Measurements from ENCODE around the gene ZNF521.

Gene ZNF521

DNA sequence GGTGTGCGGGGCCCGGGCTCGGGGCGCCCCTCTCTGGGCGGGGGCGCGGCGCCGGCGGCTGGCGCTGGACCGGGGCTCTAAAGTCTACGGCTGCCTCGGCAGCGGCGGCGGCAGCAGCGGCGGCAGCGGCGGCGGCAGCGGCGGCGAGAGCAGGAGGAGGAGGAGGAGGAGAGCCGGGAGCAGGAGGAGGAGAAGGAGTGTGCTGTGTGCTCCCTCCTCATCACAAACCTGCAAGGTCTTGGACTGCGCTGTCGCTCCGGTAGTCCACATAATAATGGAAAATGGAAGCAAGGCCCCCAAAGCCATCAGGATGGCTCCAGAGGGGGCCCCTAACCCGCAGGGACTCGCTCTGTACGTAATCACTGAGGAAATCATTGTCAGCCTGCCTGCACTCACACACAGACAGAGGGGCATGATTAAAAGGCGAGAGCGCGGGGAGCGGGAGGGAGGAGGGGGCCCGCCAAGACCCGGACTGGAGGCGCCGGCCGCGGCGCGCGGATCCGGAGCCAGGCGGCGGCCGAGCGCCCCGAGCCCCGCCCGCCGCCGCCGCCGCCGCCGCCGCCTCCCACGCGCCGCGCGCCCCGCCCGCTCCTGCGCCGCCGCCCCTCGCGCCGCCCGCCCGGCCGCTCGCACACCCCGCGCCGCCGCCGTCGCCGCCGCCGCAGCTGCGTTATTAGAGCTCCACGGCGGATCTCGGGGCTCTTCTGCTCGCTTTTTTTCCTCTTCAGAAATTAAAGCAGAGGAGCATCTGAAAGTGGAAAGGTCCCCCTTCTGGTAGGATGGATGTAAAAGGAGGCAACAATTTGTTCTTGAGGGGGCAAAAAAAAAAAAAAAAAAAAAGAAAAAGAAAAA is at the start of gene ZNF521:
TSS of gene ZNF521 (minus strand) at position 390 of the 852 bp plus-strand sequence. CDS start 1,220 bp downstream, outside the sequence.
- DNase-seq (ENCODE audit: low read depth in 2 of 2), result peak; percentile 87 to 88

DNA sequence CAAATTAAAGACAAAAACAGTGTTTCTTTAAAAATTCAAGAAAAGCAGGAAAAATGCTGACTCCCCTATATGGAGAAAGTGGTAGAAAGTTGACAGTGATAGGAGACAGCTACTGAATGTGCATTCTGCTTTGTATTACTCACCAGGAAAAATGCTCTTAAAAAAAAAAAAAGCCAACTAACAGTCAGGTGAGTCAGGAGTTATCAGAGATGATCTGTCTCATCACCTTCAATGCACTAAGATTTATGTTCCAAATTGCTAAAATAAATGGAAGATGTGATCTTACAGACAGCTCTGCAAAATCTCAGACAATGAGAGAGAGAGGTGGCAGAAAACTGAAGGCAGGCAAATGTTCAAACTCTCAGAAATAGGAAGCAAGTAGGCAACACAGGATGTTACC is 47.6 kb upstream of the ZNF521 start:
- DNase-seq (ENCODE audit: low read depth in 2 of 2), result peak; percentile 25 to 52

DNA sequence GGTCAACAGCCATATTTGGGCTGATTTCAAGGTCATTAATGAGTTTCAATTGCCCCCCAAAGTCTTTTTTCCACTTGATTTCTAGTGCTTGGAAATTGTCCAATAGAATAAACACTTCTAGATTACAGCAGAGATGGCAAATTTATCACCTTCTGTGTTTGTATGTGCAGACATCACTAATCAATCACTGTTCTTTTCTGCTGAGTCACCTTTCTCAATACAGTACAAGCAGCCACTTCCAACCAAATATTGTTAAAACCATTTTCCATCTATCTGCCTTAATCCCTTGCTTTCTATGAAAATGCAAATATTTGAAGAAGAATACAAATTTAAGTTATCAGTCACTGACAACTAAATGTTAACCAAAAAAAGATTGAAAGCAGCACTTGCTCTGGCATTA is 40.2 kb upstream of the ZNF521 start:
- no peak for DNase-seq (ENCODE audit: low read depth in 2 of 2)

DNA sequence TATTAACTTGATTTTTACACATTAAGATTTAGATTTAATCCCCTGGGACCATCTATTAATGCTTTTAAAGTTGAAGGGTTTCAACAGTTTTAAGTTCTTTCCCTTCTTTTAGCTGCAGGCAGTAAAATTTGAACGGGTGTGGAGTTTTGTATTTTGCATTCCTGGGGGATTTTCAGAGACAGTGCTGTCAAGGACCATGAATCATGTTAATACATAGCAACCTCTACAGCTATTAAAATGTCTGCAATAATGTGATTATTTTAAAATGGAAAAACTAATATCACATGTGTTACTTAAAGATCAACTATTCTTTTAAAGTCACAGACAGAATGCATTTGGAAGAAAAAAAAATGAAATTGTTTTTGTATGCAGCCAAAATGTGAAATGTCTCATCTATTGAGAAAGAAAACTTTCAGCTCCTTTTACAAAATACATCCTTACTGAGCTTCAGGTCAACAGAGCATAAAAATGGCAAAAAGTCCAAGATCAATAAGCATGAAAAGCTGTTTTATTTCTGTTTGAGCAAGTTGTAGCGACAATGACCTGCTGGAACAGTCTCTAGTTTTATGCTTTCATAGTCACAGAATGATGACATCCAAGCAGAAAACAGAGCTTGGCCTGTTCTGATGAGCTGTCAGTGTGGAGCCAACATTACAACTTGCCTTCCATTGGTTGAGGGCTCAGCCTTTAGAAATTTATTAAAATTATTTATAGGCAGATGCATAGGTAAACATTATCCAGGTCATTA is 21.6 kb upstream of the ZNF521 start:
- peak in 1 of 2 experiments; percentile 13 for DNase-seq (ENCODE audit: low read depth in 2 of 2)

DNA sequence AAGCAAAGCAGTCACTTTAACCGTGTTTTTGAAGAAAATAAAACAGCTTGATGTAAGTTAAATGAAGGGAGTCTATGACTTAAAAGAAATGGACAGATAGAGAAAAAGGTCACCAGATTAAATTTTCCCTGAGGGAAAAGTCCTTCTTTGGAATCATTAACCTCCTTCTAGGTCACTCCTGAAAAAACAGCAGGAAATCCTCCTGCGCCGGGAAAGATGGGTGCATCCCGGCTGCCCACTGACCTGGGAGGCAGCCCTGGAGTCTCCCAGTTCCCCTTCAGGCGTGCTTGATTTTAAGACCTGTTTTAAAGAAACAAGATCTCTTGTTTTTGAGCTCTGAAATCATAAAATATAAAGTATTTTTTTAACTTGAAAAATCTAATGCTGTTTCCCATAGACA is 18.4 kb upstream of the ZNF521 start:
- no peak for DNase-seq (ENCODE audit: low read depth in 2 of 2)

DNA sequence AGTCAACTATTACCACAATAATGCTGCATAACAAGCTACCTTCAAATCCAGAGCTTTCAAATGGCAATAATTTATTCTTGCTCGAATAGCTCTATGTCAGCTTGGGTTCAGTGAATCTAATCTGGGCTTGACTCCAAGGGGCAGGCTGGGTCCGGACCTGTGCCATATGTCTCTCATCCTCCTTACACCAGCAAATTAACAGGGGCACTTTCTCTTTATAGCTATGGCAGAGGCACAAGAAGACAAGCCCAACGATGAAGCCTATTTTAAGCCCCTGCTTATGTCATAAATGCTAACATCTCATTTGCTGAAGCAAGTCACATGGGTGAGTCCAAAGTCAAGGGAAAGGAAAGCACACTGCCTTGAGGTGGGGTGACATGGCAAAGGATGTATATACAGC is 13.3 kb upstream of the ZNF521 start:
- DNase-seq (ENCODE audit: low read depth in 2 of 2), result no peak

DNA sequence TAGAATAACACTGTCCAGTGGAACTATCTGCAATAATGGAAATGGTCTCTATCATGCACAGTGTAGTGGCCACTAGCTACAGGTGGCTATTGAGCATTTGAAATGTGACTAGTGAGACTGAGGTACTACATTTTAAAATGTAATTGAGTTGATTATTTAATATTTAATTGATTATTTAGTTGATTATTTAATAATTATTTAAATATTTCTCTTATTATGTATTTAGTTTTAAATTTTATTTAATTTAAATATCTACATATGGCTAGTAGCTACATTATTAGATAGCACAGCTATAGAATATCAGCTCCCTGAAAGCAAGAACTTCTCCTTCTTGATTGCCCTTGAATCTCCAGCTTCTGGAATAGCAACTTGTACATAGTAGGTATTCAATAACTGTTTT is 12.8 kb upstream of the ZNF521 start:
- DNase-seq (ENCODE audit: low read depth in 2 of 2), result no peak

DNA sequence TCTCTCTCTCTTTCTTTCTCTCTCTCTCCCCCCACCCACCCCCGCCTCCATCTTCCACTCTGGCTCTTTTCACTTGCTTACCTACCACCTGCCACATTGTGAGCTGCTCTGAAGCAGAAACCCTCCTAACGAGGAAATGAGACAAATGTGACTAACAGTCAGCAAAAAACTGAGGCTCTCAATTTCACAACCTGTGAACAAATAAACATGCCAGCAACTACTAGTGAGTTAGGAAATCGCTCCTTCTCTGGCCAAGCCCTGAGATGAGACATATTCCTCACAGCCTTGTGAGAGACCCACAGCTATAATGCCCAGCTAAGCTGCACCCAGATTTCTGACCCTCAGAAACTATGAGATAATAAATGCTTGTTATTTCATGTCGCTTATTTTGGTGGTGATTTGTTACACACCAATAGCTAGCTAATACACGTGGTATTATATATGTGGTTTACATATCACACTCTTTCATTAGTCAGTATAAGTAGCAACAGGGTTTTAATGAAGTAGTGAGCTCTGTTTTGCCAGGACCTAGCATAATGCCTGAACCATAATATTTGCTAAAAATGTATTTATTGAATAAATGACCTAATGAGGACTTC is 8.4 kb upstream of the ZNF521 start:
- DNase-seq (ENCODE audit: low read depth in 2 of 2), result no peak

DNA sequence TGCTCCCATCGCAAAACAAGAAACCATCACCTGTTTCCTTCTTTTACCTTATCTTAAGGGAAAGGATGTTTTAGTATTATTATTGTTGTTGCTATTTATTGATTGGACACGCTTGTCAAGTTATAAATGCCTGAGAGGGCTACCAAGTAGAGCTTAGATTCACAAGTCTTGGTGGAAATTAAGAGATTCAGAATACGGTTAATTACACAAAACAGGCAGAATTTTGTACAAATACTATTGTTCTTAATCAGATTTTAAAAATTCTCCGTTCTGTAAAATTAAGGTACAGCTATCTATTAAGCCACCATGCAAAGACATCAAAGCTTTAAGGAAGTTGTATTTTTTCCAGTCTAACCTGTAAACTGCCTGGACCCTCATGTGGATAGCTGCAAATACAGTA is 1.1 kb upstream of the ZNF521 start:
- no peak for DNase-seq (ENCODE audit: low read depth in 2 of 2)

DNA sequence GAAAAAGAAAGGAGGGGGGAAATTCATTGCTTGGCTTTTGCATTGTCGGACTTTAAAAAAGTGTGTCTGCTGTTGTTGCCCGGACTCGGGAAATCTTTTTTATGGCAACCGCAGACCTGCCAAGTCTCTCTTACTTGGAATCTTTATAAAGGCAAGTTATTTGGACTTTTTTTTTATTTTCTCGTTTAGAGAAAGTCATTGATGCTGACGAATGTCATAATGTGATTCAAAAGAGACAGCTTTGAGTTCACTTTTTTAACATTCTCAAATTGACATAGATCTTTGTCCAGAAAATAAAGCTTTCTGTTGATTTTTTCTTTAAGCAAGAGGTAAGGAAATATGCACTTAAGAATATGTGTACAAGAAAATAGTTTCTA is 651 bp upstream of the ZNF521 start:
- no peak for DNase-seq (ENCODE audit: low read depth in 2 of 2)

DNA sequence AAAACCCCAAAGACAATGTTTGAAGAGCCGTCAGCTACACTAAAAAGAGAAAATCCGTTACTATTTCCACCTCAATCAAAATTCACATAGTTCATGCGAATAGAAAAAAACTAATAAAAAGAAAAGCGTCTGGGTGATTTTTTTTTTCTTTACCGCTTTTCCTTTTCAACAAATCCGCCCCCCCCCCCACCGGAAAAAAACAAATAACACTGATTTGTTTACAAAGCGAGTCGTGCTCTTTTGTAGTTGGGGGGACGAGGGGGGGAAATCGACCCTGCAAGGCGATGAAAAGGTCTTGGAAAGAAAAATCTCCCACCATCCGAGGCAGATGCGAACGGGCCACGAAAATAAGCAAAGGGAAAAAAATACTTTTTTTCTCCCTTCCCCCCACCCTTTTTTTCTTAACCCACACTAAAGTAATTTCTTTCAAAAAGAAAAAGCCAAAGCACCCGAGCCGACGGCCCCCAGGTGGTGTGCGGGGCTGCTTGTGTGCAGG is 638 bp downstream of the ZNF521 start:
- DNase-seq (ENCODE audit: low read depth in 2 of 2), result no peak

DNA sequence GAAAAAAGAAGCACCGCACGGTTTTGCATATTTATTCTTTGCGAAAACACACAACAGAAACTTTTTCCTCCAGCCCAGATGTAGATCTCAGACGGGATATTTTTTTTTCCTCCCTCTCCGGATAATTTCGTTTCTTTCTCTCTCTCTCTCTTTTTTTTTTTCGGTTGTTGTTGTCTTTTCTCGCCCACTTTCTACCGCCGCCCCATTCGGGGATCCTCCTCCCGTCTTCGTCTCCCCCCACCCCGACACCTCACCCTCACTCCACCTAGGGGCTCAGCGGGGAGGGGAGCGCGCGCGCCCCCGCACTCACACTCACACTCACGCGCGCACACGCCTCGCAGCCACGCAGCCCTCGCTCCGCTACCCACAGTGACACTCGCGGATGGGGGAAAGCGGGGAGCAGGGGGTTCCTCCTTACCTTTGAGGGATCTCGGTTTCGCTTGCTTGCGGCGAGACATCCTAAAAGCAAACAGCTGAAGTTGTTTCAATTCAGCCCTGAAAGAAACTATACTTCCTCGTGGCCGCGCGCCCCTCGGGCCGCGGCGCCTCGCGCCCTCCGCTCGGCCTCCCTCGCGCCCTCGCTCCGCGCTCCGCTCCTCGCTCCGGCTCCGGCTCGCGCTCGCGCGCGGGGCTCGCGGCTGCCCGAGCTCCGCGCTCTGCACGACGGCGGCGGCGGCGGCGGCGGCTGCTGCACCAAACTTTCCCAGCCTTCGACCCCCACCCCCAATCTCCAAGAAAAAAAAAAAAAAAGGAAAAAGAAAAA is 1.3 kb downstream of the ZNF521 start:
- no peak for DNase-seq (ENCODE audit: low read depth in 2 of 2)

DNA sequence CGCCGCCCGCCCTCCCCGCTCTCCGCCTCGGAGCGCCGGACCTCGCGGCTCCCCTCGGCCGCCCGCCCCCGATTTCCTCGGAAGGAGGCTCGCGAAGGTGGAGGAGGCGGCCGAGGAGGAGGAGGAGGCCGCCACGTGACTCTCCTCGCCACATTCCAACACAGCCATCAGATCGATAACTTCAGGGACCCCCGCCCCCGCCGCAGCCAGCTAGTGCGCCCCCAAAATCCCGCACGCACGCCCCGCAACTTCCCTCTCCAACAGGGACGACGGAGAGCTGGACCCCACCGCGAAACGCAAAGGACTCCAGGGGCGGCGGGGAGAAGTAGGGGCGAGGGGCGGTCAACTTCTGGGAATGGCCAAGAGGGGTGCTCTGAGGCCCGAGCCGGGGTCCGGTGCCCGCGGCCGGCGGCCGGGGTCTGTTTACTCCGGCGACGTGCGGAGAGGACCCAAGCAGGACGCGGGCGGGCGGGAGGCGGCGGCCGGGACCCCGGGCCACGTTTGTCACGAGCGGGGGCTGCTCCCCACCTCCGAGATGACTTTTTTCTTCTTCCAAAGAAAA is 2.0 kb downstream of the ZNF521 start:
- DNase-seq (ENCODE audit: low read depth in 2 of 2), result no peak

DNA sequence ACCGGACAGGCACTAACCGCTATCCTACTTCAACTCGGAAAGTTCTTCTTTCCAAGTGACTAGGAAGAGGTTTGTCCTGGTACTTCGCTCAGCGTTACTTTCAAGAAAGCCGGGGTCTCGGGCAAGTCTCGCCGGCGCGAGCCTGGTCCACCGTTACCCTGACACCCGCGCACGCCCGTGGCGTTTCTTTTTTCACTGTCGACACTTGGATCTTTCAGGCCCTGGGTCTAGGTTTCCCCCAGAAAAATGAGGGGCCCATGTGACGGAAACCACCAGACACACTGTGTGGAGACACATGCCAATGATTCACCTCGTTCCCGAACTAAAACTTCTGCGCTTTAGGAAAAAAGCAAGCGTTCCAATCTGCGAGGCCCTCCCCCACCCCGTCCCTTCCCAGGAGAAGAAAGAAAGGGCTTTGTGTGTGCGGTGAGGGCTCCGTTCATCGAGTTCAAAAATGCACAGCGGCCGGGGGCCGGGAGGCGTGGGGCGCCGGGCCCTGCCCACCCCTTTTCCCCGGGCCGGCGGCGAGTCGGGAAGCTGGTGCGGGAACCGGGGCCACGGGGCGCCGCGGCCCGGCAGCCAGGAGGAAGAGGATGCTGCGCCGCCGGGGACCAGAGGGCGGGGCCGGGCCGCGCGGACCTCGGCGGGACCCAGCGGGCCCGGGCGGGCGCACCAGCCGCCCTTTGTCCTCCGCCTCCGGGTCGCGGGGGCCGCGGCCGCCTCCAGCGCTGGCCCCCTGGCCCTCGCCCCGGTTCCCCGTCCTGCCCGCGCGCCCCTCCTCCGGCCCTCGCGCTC is 2.6 kb downstream of the ZNF521 start:
- DNase-seq (ENCODE audit: low read depth in 2 of 2), result no peak

DNA sequence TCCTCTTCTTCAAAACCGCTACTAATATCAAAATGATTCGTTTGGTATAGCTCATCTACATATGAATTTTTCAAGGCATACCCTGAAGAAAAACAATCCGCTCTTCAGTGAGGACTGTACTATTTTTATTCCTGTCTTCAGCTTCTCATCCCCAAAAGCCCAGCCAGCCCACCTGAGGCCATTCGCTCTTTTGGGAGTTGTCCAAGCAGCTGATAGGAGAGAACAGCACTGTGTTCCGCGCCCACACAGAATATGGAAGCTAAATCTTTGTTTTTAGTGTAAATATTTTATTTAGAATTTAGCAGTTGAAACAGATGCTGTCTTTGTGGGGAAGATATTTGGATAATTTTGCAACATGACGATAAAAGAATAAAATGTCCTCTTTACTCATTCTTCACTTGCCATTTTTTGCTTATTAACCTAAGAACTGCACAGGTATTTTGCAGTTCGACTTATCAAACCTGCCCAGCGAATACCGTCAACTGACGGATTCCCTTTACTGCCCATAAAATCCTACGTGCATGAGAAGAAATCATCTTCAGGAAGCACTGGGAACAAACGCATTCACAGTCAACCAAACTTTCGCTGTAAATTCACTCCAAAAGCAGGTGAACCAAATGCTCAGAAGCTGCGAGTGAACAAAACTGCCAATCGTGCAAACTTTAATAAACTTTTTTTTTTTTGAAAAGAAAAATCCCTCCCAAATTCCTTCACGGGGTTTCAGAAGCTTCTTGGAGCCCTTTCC is 3.4 kb downstream of the ZNF521 start:
- no peak for DNase-seq (ENCODE audit: low read depth in 2 of 2)

DNA sequence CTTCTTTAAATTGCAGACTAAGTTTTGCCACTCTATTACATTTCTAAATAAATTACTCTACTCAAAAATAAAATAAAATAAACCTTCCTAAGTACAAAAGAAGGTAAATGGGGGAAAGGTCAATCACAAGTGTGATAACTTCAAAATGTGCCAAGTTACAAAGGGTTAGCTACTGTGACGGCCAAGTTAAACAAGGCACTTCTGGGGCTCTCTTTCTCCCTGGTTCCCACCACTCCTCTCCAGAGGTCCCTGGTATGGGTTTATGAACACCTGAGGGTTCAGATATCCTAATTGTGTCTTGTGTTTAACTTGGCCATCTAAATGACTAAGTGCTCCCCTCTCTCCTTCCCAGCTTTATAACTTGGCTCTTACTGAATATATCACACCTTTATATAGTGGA is 5.4 kb downstream of the ZNF521 start:
- DNase-seq (ENCODE audit: low read depth in 2 of 2), result no peak

DNA sequence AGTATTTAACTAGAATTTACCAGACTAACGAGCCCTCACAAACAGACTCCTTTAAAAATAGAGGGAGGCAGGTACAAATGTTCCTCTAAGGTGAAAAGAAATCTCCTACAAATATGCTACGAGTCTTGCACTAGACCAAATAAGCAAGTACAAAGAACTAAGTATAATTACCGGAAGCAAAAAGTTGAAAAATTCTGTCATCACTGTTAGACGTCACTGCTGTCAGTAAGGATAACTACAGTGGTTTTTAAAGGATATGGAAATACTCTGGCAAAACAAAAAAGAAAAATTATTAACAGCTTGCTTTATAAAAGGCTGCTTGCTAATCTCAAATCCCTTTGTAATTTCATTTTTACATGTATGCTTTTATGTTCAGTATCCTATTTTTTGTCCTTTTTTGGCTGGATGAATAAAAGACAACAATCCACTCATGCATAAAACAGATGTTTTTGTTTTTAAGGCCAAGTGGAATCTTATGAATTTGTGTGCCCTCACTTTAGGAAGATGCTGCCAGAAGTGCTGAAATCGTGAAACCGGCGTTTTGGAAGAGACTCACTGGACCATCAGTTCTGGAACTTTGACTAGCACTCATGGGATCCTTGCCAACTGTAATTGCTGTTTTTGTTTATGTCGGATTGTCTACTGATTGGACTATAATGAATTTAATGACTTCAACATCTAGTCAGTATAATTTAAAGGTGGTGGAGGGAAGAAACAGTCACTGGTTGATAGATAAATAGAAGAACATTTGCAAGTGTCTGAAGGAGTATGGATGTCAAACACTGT is 6.7 kb downstream of the ZNF521 start:
- no peak for DNase-seq (ENCODE audit: low read depth in 2 of 2)

DNA sequence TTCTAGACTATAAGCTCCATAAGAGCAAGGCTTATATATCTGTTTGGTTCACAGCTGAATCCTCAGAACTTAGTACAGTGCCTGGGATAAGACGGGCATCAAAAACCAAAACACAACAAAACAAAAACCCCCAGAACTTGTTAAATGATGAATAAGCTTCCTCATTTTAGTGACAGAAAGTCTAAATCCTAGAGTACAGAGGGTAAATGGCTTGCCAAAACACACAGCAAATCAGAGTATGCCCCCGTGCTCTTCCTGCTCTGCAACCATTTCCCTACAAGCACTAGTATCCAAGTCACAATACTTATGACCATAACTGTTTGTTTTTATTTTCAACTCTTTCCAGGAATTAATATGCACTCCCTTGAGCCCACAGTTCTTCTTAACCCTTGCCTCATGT is 10.1 kb downstream of the ZNF521 start:
- DNase-seq (ENCODE audit: low read depth in 2 of 2), result no peak

DNA sequence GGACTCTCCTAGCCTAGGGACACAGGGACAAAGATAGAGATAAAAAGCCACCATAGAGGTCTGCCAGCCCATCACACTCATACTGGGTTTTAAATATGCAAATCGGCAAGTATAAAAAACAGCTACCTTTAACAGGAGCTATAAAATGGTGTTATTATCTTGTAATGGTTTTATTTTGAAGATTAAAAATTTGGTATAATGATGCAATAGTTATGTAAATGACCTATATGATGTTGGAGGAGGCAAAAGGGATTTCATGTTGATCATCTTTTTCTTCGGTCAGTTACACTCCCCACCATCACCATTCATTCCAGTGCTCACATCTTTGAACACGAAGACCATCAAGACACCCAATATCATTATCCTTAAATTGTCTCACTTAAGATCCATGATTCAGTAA is 11.2 kb downstream of the ZNF521 start:
- DNase-seq (ENCODE audit: low read depth in 2 of 2), result no peak

Measured in fibroblast of skin of left biceps (primary cell).